GM12878 (cell line): ENCODE measurements around the gene CNMD. TPM values are rescaled to one million over a fixed set of nuclear protein-coding genes. Genes with fewer than 3 reads are reported as not detected.

ENCODE experiments used
- ATAC-seq: fragments of 200-7000 bp; cut with Tn5 transposase; 3 replicates; pipeline ENCODE4 v1.9.1; 2020; ENCODE audit warnings: mild to moderate bottlenecking, moderate library complexity
- BruUV-seq: library from RNA; stranded (reverse); fragments of 400-500 nt; replicated peaks from 2 replicates; lab custom pipeline; 2021; lab: Mats Ljungman, UMichigan
- CTCF ChIA-PET: fragments of 300-600 bp; sonication (Branson Sonifier 250); formaldehyde crosslinking; extraction: SDS; loops from one replicate; lab custom pipeline; 2021; ENCODE audit warnings: inconsistent platforms; lab: Yijun Ruan, JAX
- POLR2A ChIA-PET: fragments of 350-600 bp; formaldehyde crosslinking; extraction: SDS; loops from one replicate; lab custom pipeline; 2021; ENCODE audit warnings: inconsistent platforms; lab: Charles Lee
- RAD21 ChIA-PET: fragments of 300-600 bp; sonication (Branson Sonifier 250); formaldehyde crosslinking; loops from one replicate; lab custom pipeline; 2023; ENCODE audit warnings: antibody characterized with exemption; ENCODE audit not compliant: unreplicated experiment; lab: Charles Lee
- SMC1A ChIA-PET: fragments of 300-600 bp; sonication (Branson Sonifier 250); formaldehyde crosslinking; loops from one replicate; lab custom pipeline; 2023; ENCODE audit not compliant: unreplicated experiment, uncharacterized antibody; lab: Charles Lee
- DNase-seq: peaks from one replicate; pipeline ENCODE4 v3.0.0-alpha.2; 2011; ENCODE audit warnings: low read depth, low spot score
- FAIRE-seq: peaks from 3 replicates; lab custom pipeline; 2011; peaks lifted over from hg19 to GRCh38; lab: Jason Lieb, UNC
- H2AFZ ChIP-seq: 2 replicates; pipeline ENCODE4 v1.6.0; 2011; ENCODE audit warnings: low read depth, low read length, control low read depth; ENCODE audit not compliant: control insufficient read depth
- H3K27ac ChIP-seq: 2 replicates; pipeline ENCODE4 v1.5.1; 2011; ENCODE audit warnings: control low read depth; ENCODE audit not compliant: control insufficient read depth, insufficient read depth
- H3K27me3 ChIP-seq, 2 experiments: replicated peaks in 1 of 2; 2 replicates each; pipeline versions ENCODE4 v1.6.0 to v1.6.1; 2011; ENCODE audit warnings: low read length in 1 of 2; ENCODE audit not compliant: control insufficient read depth in 2 of 2, insufficient read depth in 2 of 2
- H3K36me3 ChIP-seq, 2 experiments: 2 replicates each; pipeline ENCODE4 v1.5.1; 2011; ENCODE audit warnings: low read length in 1 of 2; ENCODE audit not compliant: control insufficient read depth in 2 of 2, insufficient read depth in 2 of 2
- H3K4me1 ChIP-seq: 2 replicates; pipeline ENCODE4 v1.6.1; 2011; ENCODE audit warnings: mild to moderate bottlenecking, low read length, moderate library complexity, mixed read lengths; ENCODE audit not compliant: control insufficient read depth, insufficient read depth
- H3K4me2 ChIP-seq: 2 replicates; pipeline ENCODE4 v1.6.0; 2011; ENCODE audit warnings: control low read depth; ENCODE audit not compliant: control insufficient read depth, insufficient read depth
- H3K4me3 ChIP-seq: fragments of 200-600 bp; sonication (generic); 2 replicates; pipeline ENCODE4 v1.5.1; 2016
- H3K79me2 ChIP-seq: 2 replicates; pipeline ENCODE4 v1.6.0; 2011; ENCODE audit warnings: low read length; ENCODE audit not compliant: control insufficient read depth, insufficient read depth
- H3K9ac ChIP-seq: 2 replicates; pipeline ENCODE4 v1.8.0; 2011; ENCODE audit warnings: low read length, control low read depth, mixed read lengths; ENCODE audit not compliant: control insufficient read depth, insufficient read depth
- H3K9me3 ChIP-seq: replicated peaks from 3 replicates; pipeline ENCODE4 v1.5.1; 2011; ENCODE audit warnings: mild to moderate bottlenecking, low read length; ENCODE audit not compliant: control insufficient read depth, insufficient read depth
- H4K20me1 ChIP-seq: 2 replicates; pipeline ENCODE4 v1.6.0; 2011; ENCODE audit not compliant: control insufficient read depth, insufficient read depth
- ATF7 ChIP-seq: fragments of 450-650 bp; IDR thresholded peaks from 2 replicates; pipeline ENCODE4 v1.6.1; 2016; ENCODE audit warnings: low read depth, mild to moderate bottlenecking
- BCL3 ChIP-seq: IDR thresholded peaks from 2 replicates; pipeline ENCODE4 v1.6.1; 2011; ENCODE audit warnings: borderline replicate concordance, low read depth, mild to moderate bottlenecking, moderate library complexity, low read length; ENCODE audit not compliant: insufficient read depth, poor library complexity, severe bottlenecking
- CTCF ChIP-seq, 3 experiments: IDR thresholded peaks in 2 of 3; conservative IDR thresholded peaks in 1 of 3; 2 replicates each; pipeline ENCODE4 v1.5.1; 2011; ENCODE audit warnings: low read depth in 3 of 3, low read length in 3 of 3, mild to moderate bottlenecking in 3 of 3, control low read depth in 2 of 3, moderate library complexity in 2 of 3, inconsistent platforms in 1 of 3, mixed read lengths in 1 of 3; ENCODE audit not compliant: control insufficient read depth in 2 of 3, insufficient read depth in 1 of 3; ENCODE audit errors: extremely low read depth in 1 of 3
- NFXL1 ChIP-seq: fragments of 450-650 bp; IDR thresholded peaks from 2 replicates; pipeline ENCODE4 v1.6.1; 2017; ENCODE audit warnings: antibody characterized with exemption, mild to moderate bottlenecking, borderline replicate concordance
- SIN3A ChIP-seq: IDR thresholded peaks from 2 replicates; pipeline ENCODE4 v1.6.1; 2012; ENCODE audit warnings: low read depth, low read length, improper control_type of control experiment
- WGBS: methylation state at CpG from one replicate; pipeline ENCODE4 v1.1.6; 2016; ENCODE audit warnings: low lambda C conversion rate; ENCODE audit not compliant: insufficient replicate concordance, insufficient coverage; ENCODE audit errors: missing lambda C conversion rate; 5-methylcytosine and 5-hydroxymethylcytosine counted together
- in situ Hi-C: fragments of 300-500 bp; cut with MboI; formaldehyde crosslinking; loops from 9 replicates; pipeline ENCODE4 v1.14.3; 2018; ENCODE audit warnings: mixed read lengths
- intact Hi-C: fragments of 100-400 bp; cut with micrococcal nuclease; formaldehyde crosslinking; loops from one replicate; pipeline ENCODE4 v1.14.2; 2022; ENCODE audit not compliant: unreplicated experiment
- polyA plus RNA-seq, 11 experiments: library from polyadenylated mRNA; depleted of rRNA in 4 of 11; unstranded in 6 of 11; stranded (reverse) in 5 of 11; fragments of >200 nt; fragmentation: Nextera tagmentation in 4 of 11; fragmentation: Illumina TruSeq in 1 of 11; extraction: Ambion mirVana in 4 of 11; extraction: Trizol in 1 of 11; gene quantifications; 1 replicate in 1 of 11; 2 replicates in 10 of 11; pipeline versions ENCODE4 v1.2.1 to v1.2.3, GENCODE V29; 2011 to 2016; ENCODE audit warnings: inconsistent platforms in 2 of 11, missing spikeins in 2 of 11, low read depth in 1 of 11
- total RNA-seq, 4 experiments: library from RNA; depleted of rRNA in 3 of 4; stranded (reverse); fragments of >200 nt in 3 of 4; fragmentation: Illumina TruSeq in 1 of 4; extraction: Trizol in 1 of 4; gene quantifications; 2 replicates each; pipeline versions ENCODE4 v1.2.1 to v1.2.3, GENCODE V29; 2013 to 2021
- TF ChIP-seq, protein P1 (sequence below): fragments of 450-650 bp; IDR thresholded peaks from 2 replicates; pipeline ENCODE4 v1.6.1; 2017; ENCODE audit warnings: mild to moderate bottlenecking, low read depth, inconsistent platforms; ENCODE audit not compliant: poor library complexity, severe bottlenecking

The CNMD gene
- total and polyA plus RNA-seq, 10 of the 15 experiments (the other 5 are each of a cell fraction or from before 2014, with no cell fraction given), result 0.31 to 1.6 (median 0.73) TPM

DNA sequence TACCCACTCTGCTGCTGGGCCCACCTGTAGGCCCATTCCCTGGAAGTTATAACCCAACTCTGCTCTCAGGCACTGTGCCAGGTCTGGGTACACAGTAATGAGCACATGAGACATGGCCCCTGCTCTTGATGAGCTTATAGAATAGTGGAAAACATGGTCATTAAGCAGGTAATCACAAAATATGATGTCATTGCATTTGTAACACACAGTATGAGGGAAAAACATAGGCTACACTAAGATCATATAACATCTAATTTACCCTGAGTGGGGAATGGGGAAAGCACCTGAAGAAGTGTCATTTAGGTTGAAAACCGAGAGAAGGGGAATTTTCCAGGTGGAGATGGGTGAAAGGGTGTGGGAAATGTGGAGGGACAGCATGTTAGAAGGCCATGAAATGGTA, 3.9 kb upstream of the CNMD start:
- Histone ChIP-seq H3K27me3 (peaks cover 2 to 10% of the 10 kb centered on the region in 2 experiments; a peak in 3 of 4 replicates), H3K9me3 (no peaks in the 10 kb centered on the region), H3K9ac (no peak overlapping the region), H3K79me2 (no peaks in the 10 kb centered on the region), H3K27ac (no peak overlapping the region), H3K4me3 (no peak overlapping the region), H3K4me2 (no peak overlapping the region), H4K20me1 (no peaks in the 10 kb centered on the region)
- intact Hi-C loops (loop anchor here (5.0 kb wide), 1 partner anchor 64 kb away; no protein-coding TSS in a partner anchor), in situ Hi-C loops (no loop called here)
- POLR2A ChIA-PET, result interaction anchor here (1.1 kb wide), 1 partner anchor 8 kb away, joined by 3 read pairs; no protein-coding TSS in a partner anchor
- no peak for ATAC-seq
- BruUV-seq, result no TSS peak
- CTCF ChIA-PET, result interaction anchor here (0.6 to 3.2 kb wide), 11 partner anchors 8 to 224 kb away, joined by 3 to 18 read pairs (median 4); no protein-coding TSS in a partner anchor
- SMC1A ChIA-PET, result interaction anchor here (1.1 to 7.4 kb wide), 12 partner anchors 10 to 81 kb away, joined by 3 to 52 read pairs (median 4); no protein-coding TSS in a partner anchor
- TF ChIP-seq SIN3A (no peak), ATF7 (peak; percentile 84)
- TF ChIP-seq, all 136 proteins: peak for 1
- H3K4me1 ChIP-seq, result no peaks in the 10 kb centered on the region; the same call in 1 of the 2 replicates
- no peak overlapping the region for H2AFZ ChIP-seq
- H3K36me3 ChIP-seq, result no peaks in the 10 kb centered on the region
- DNase-seq (no peak), FAIRE-seq (no peak)
- 0% methylated on average over 1 of the region's 1 CpG for WGBS
- RAD21 ChIA-PET, result interaction anchor here (0.8 to 3.7 kb wide), 4 partner anchors 9 to 65 kb away, joined by 3 to 17 read pairs (median 8); no protein-coding TSS in a partner anchor

- in situ Hi-C loops (no loop called here), intact Hi-C loops (loop anchor here (2.0 kb wide), 1 partner anchor 74 kb away; no protein-coding TSS in a partner anchor)
- SMC1A ChIA-PET, result interaction anchor here (0.7 to 9.0 kb wide), 12 partner anchors 12 to 131 kb away, joined by 3 to 134 read pairs (median 8); no protein-coding TSS in a partner anchor
- 42% methylated on average over 55 of the region's 75 CpGs for WGBS
- no peaks in the 10 kb centered on the region for H3K36me3 ChIP-seq
- no TSS peak for BruUV-seq
- no peaks in the 10 kb centered on the region for H4K20me1 ChIP-seq
- FAIRE-seq, result no peak
- no peaks in the 10 kb centered on the region for H3K9me3 ChIP-seq
- no peaks in the 10 kb centered on the region for H3K79me2 ChIP-seq
- H3K9ac ChIP-seq, result no peak overlapping the region
- peak; percentile 68 for ATAC-seq
- H3K4me2 ChIP-seq, result peak overlapping the region; percentile 48; the same call in 1 of the 2 replicates
- H3K27me3 ChIP-seq, result peaks cover 2 to 14% of the 10 kb centered on the region in 2 experiments; a peak in 3 of 4 replicates
- no peaks in the 10 kb centered on the region; the same call in 1 of the 2 replicates for H3K4me1 ChIP-seq
- H2AFZ ChIP-seq, result no peak overlapping the region
- RAD21 ChIA-PET, result interaction anchor here (1.0 to 3.4 kb wide), 9 partner anchors 12 to 86 kb away, joined by 3 to 46 read pairs (median 8); partner anchors contain the start of gene SUGT1
- no peak overlapping the region for H3K4me3 ChIP-seq
- no peak for DNase-seq
- H3K27ac ChIP-seq, result no peak overlapping the region
- CTCF ChIA-PET, result interaction anchor here (0.8 to 10.0 kb wide), 10 partner anchors 12 to 123 kb away, joined by 3 to 78 read pairs (median 4); no protein-coding TSS in a partner anchor
- POLR2A ChIA-PET, result interaction anchor here (1.4 kb wide), 1 partner anchor 74 kb away, joined by 3 read pairs; no protein-coding TSS in a partner anchor
- TF ChIP-seq BCL3, result no peak
- peak; percentile 27 to 42 (median 27); a peak in 4 of 6 replicates for TF ChIP-seq CTCF (IDR thresholded peaks at IDR 0.05 in 2 of 3, conservative IDR thresholded peaks at IDR 0.05 in 1 of 3; ENCODE audit: control insufficient read depth in 2 of 3, extremely low read depth in 1 of 3, insufficient read depth in 1 of 3, low read depth in 3 of 3, low read length in 3 of 3)
- TF ChIP-seq, protein P1, sequence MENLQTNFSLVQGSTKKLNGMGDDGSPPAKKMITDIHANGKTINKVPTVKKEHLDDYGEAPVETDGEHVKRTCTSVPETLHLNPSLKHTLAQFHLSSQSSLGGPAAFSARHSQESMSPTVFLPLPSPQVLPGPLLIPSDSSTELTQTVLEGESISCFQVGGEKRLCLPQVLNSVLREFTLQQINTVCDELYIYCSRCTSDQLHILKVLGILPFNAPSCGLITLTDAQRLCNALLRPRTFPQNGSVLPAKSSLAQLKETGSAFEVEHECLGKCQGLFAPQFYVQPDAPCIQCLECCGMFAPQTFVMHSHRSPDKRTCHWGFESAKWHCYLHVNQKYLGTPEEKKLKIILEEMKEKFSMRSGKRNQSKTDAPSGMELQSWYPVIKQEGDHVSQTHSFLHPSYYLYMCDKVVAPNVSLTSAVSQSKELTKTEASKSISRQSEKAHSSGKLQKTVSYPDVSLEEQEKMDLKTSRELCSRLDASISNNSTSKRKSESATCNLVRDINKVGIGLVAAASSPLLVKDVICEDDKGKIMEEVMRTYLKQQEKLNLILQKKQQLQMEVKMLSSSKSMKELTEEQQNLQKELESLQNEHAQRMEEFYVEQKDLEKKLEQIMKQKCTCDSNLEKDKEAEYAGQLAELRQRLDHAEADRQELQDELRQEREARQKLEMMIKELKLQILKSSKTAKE, result no peak
- no peak for TF ChIP-seq NFXL1
Observed at GRCh38 chr13:52738719-52739467, 727 bp downstream of the CNMD start.
